GM23248 (cell line): ENCODE measurements around the gene NR5A2. TPM values are rescaled to one million over a fixed set of nuclear protein-coding genes. Genes with fewer than 3 reads are reported as not detected.

ENCODE experiments used
- DNase-seq: peaks from one replicate; pipeline ENCODE4 v3.0.0-alpha.2; 2015
- H2AFZ ChIP-seq: fragments of 200-600 bp; sonication (generic); 2 replicates; pipeline ENCODE4 v1.6.1; 2016; ENCODE audit warnings: antibody characterized with exemption
- H3F3A ChIP-seq: fragments of 200-600 bp; sonication (generic); 2 replicates; pipeline ENCODE4 v1.6.1; 2016; ENCODE audit warnings: mild to moderate bottlenecking, antibody characterized with exemption, mixed run types; ENCODE audit not compliant: insufficient read depth
- H3K27ac ChIP-seq: fragments of 200-600 bp; sonication (generic); 2 replicates; pipeline ENCODE4 v1.5.1; 2016; ENCODE audit warnings: mild to moderate bottlenecking
- H3K27me3 ChIP-seq: fragments of 200-600 bp; sonication (generic); replicated peaks from 2 replicates; pipeline ENCODE4 v1.6.1; 2016; ENCODE audit warnings: mild to moderate bottlenecking; ENCODE audit not compliant: insufficient read depth
- H3K36me3 ChIP-seq: fragments of 200-600 bp; sonication (generic); 2 replicates; pipeline ENCODE4 v1.6.1; 2016; ENCODE audit warnings: low read depth, mild to moderate bottlenecking
- H3K4me1 ChIP-seq: fragments of 200-600 bp; sonication (generic); 2 replicates; pipeline ENCODE4 v1.6.1; 2016; ENCODE audit warnings: mild to moderate bottlenecking; ENCODE audit not compliant: insufficient read depth
- H3K4me2 ChIP-seq: fragments of 200-600 bp; sonication (generic); one replicate; pipeline ENCODE4 v1.6.1; 2016; ENCODE audit warnings: mild to moderate bottlenecking; ENCODE audit not compliant: unreplicated experiment
- H3K4me3 ChIP-seq: fragments of 200-600 bp; sonication (generic); 2 replicates; pipeline ENCODE4 v1.5.1; 2016; ENCODE audit warnings: mild to moderate bottlenecking
- H3K79me2 ChIP-seq: fragments of 200-600 bp; sonication (generic); 2 replicates; pipeline ENCODE4 v1.6.1; 2016; ENCODE audit warnings: mild to moderate bottlenecking; ENCODE audit not compliant: insufficient read depth
- H3K9ac ChIP-seq: fragments of 200-600 bp; sonication (generic); 2 replicates; pipeline ENCODE4 v1.6.1; 2016; ENCODE audit warnings: mild to moderate bottlenecking
- H3K9me2 ChIP-seq: fragments of 200-600 bp; sonication (generic); 2 replicates; pipeline ENCODE4 v1.6.1; 2016; ENCODE audit warnings: mixed run types, mild to moderate bottlenecking, moderate library complexity; ENCODE audit not compliant: insufficient read depth
- H3K9me3 ChIP-seq: fragments of 200-600 bp; sonication (generic); one replicate; pipeline ENCODE4 v1.6.1; 2017; ENCODE audit warnings: low read depth
- H4K20me1 ChIP-seq: fragments of 200-600 bp; sonication (generic); 2 replicates; pipeline ENCODE4 v1.6.0; 2016; ENCODE audit not compliant: insufficient read depth
- EZH2 ChIP-seq: fragments of 200-600 bp; sonication (generic); IDR thresholded peaks from 2 replicates; pipeline ENCODE4 v1.6.1; 2018; ENCODE audit warnings: antibody characterized with exemption, mild to moderate bottlenecking; ENCODE audit not compliant: insufficient read depth, poor library complexity, severe bottlenecking
- EZH2phosphoT487 ChIP-seq: fragments of 200-600 bp; sonication (generic); IDR thresholded peaks from 2 replicates; pipeline ENCODE4 v1.6.1; 2018; ENCODE audit warnings: antibody characterized with exemption, moderate library complexity, mild to moderate bottlenecking, low read depth; ENCODE audit not compliant: insufficient read depth
- WGBS, 2 experiments: methylation state at CpG; one replicate each; pipeline ENCODE4 v1.1.6; 2015 to 2017; ENCODE audit warnings: low lambda C conversion rate in 2 of 2, low coverage in 1 of 2; ENCODE audit errors: missing lambda C conversion rate in 2 of 2; 5-methylcytosine and 5-hydroxymethylcytosine counted together
- in situ Hi-C: fragments of 300-500 bp; cut with MboI; formaldehyde crosslinking; loops from 2 replicates; pipeline ENCODE4 v1.15.0; 2020
- polyA plus RNA-seq: library from polyadenylated mRNA; unstranded; fragments of >200 nt; fragmentation: Nextera tagmentation; extraction: Ambion mirVana; gene quantifications from 2 replicates; pipeline ENCODE4 v1.2.1, GENCODE V29; 2016
- total RNA-seq: library from RNA; depleted of rRNA; stranded (reverse); fragments of >200 nt; shearing (Covaris generic); gene quantifications from 2 replicates; pipeline ENCODE4 v1.2.3, GENCODE V29; 2014

Gene NR5A2
- total and polyA plus RNA-seq, 2 experiments from 2014 or later: 0.06 to 0.65 TPM

DNA sequence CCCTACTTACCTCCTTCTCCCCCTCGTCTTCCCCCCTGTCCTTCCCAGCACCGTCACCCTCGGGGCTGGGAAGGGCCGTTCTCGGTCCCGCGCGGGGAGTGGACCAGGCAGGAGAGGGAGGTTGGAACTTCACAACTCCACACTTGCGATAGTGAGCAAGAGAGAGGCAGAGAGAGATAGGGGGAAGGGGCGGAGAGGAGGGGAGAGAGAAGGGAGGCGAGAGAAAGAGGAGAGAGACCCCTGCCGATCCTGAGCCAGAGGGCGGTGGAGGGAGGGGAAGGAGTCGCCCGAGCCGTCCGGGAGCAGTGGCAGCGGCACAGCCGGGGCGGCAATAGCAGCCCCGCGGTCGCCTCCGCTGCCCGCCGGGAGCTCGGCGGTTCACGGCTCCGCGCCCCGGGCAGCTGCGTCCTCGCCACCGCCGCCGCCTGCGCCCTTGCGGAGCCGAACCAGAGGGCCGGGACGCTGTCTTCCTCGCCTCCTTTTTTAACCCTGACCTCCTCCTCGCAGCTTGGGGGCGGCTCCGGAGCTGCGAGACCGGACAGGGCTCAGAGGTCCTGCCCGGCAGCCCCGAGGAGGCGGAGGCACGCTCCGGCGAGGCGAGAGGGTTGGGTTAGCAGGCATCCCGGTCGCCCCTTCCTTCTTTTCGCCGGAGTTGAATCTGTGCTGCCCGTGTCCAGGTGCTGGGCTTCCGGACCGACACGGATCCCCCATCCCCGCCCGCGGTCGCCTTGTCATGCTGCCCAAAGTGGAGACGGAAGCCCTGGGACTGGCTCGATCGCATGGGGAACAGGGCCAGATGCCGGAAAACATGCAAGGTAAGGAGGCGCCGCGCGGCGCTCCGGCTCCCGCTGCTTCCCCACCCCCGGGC, 11.7 kb downstream of the NR5A2 start:
- Histone ChIP-seq H4K20me1 (no peaks in the 10 kb centered on the region), H3K9ac (no peak overlapping the region), H3K4me1 (peaks cover 5% of the 10 kb centered on the region), H3K27ac (no peak overlapping the region), H3K4me2 (peak overlapping the region; percentile 81), H3K36me3 (no peaks in the 10 kb centered on the region), H3K9me3 (no peaks in the 10 kb centered on the region), H3K79me2 (no peaks in the 10 kb centered on the region), H3F3A (no peaks in the 10 kb centered on the region), H3K27me3 (peaks cover 91% of the 10 kb centered on the region), H2AFZ (peak overlapping the region; percentile 77), H3K4me3 (peak overlapping the region; percentile 73), H3K9me2 (no peaks in the 10 kb centered on the region)
- in situ Hi-C loops: no loop called here
- TF ChIP-seq EZH2: peak; percentile 61
- no peak for TF ChIP-seq EZH2phosphoT487
- DNase-seq: peak; percentile 64
- WGBS, 2 experiments: 3 to 5% methylated on average over 54 to 75 of the region's 79 CpGs

DNA sequence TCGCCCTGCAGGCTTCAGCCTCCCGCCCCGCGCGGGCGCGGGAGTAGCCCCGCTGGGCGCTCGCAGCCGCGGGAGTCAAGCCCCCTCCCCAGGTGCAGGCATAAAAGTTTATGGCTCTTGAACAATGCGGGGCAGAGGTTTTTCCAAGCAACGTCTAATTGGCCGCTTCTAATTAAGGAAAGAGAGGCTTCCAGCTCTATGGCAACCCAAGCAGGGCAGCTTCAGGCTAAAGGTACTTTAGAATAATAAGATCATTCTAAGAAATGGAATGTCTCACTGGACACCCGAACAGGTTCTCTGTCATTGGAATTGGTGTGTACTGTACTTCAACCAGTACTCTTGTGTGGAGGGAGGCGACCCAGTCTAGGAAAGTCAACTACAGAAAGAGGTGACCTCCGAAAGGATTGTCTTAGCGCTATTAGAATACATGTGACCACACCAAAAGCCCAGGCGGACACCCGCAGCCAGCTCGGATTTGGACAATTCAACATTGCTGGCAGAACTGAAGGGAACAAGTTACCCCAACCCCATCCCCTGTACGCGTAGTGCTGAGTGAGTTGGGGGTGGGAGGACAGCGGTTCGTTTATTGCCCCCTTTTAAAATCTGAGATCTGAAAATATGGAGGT, 12.5 kb downstream of the NR5A2 start:
- Histone ChIP-seq H3K9ac (no peak overlapping the region), H3K36me3 (no peaks in the 10 kb centered on the region), H3K4me3 (peak overlapping the region; percentile 73), H3K27ac (no peak overlapping the region), H2AFZ (peak overlapping the region; percentile 77; the same call in 1 of the 2 replicates), H3K27me3 (peaks cover 94% of the 10 kb centered on the region), H3K9me2 (no peaks in the 10 kb centered on the region), H4K20me1 (no peaks in the 10 kb centered on the region), H3F3A (no peaks in the 10 kb centered on the region), H3K79me2 (no peaks in the 10 kb centered on the region), H3K4me1 (peaks cover 1% of the 10 kb centered on the region), H3K4me2 (peak overlapping the region; percentile 81), H3K9me3 (no peaks in the 10 kb centered on the region)
- TF ChIP-seq EZH2phosphoT487 (peak; percentile 75; the same call in 1 of the 2 replicates), EZH2 (peak; percentile 99)
- in situ Hi-C loops: no loop called here
- DNase-seq: no peak
- WGBS, 2 experiments: 7% methylated on average over 15 to 26 of the region's 26 CpGs

DNA sequence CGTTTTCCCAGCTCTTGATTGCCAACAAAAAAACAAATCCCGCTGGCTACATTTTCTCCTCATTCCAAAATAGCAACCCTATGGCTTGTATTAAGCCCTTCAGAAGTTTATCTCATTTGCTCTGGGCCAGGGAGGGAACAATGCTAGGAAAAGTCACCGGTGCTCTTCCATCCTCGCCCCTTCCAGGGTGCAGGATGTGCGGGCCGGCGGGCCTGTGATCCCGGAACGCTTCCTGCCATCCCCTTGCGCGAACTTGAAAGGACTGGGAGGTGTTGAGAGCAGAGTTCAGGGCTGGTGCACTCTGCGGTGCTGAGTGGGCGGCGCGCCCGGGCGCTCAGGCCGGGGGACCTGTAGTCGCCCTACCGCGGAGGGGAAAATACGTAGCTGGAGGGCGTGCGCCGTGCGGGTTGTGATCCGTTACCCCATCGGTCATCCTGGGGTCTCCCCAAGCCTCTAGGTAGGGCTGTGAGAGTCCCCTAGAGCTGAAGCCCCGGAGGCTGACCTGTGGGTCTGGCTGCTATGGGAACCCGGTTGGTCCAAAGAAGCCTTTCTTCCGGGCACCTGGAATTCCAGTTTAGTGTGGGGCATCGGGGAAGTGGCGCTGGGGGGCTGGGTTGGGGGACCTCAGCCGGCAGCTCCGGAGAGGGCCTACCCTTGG, 13.1 kb downstream of the NR5A2 start:
- H3K36me3 ChIP-seq: no peaks in the 10 kb centered on the region
- no peaks in the 10 kb centered on the region for H3K79me2 ChIP-seq
- H3K9ac ChIP-seq: no peak overlapping the region
- 9 to 13% methylated on average over 32 to 35 of the region's 35 CpGs for WGBS, 2 experiments
- no peaks in the 10 kb centered on the region for H3K4me1 ChIP-seq
- H3K4me3 ChIP-seq: no peak overlapping the region
- peaks cover 94% of the 10 kb centered on the region for H3K27me3 ChIP-seq
- no peaks in the 10 kb centered on the region for H4K20me1 ChIP-seq
- H2AFZ ChIP-seq: no peak overlapping the region
- no peaks in the 10 kb centered on the region for H3K9me3 ChIP-seq
- no peaks in the 10 kb centered on the region for H3F3A ChIP-seq
- peak; percentile 45 for TF ChIP-seq EZH2
- TF ChIP-seq EZH2phosphoT487: no peak
- H3K4me2 ChIP-seq: no peak overlapping the region
- DNase-seq: no peak
- in situ Hi-C loops: no loop called here
- H3K9me2 ChIP-seq: no peaks in the 10 kb centered on the region
- no peak overlapping the region for H3K27ac ChIP-seq

DNA sequence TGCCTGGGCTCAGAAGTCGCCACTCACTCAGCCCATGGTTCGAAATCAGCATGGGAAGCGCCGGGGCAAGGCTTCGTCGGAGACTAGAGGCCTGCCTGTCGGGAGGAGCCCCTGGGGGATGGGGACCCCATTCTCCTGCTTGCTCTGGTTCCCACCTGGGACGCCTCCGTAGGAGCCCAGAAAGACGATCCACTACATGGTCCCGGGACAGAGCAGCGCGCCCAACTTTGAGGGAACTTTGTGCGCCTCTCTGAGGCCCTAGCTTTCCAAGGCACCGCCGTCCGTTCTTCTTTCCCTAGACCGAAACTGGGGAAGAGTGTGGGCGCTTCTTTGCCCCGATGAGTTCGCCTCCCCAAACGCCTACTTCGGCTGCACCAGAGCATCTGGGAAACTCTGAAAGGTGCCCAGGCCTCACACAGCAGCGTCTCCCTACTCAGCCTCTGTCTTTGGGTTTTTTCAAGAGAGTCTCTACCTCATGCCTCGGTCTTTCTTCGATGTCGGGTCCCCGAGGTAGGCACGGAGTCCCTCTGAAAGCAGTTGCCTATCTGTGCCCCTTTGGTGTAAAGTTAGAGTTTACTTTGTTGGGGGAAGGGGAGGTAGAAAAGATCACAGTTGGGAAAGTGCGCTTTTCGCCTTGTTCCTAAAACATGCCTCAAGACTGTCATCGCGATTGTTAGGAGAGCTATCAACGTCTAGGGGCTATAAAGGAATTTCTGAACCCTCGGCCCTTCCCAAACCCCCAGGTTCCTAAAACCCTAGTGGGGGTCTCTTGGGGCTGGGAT, 14.0 kb downstream of the NR5A2 start:
- peaks cover 94% of the 10 kb centered on the region for H3K27me3 ChIP-seq
- no peak overlapping the region for H3K9ac ChIP-seq
- H3K9me3 ChIP-seq: no peaks in the 10 kb centered on the region
- H3K4me1 ChIP-seq: no peaks in the 10 kb centered on the region
- 17 to 19% methylated on average over 35 of the region's 35 CpGs for WGBS, 2 experiments
- H3K27ac ChIP-seq: no peak overlapping the region
- no peaks in the 10 kb centered on the region for H3K79me2 ChIP-seq
- TF ChIP-seq EZH2 (no peak), EZH2phosphoT487 (no peak)
- in situ Hi-C loops: no loop called here
- H3K9me2 ChIP-seq: no peaks in the 10 kb centered on the region
- H3K4me2 ChIP-seq: no peak overlapping the region
- H3K36me3 ChIP-seq: no peaks in the 10 kb centered on the region
- no peak overlapping the region for H3K4me3 ChIP-seq
- no peaks in the 10 kb centered on the region for H3F3A ChIP-seq
- H2AFZ ChIP-seq: no peak overlapping the region
- DNase-seq: no peak
- no peaks in the 10 kb centered on the region for H4K20me1 ChIP-seq
